HG02588 (cell line): Measurements from ENCODE around the gene OR4D10.
A peak's percentile ranks its signal among the peaks of the same experiment; 100 is the strongest.
"Not testable (repeated sequence)": the region's sequence is repeated elsewhere in the genome, so short reads cannot be mapped to it uniquely, and the experiment has no call there.

Source experiments
- ATAC-seq: cut with Tn5 transposase; IDR thresholded peaks from one replicate; pipeline ENCODE4 v1.9.1; 2021; ENCODE audit warnings: mild to moderate bottlenecking, moderate library complexity; ENCODE audit not compliant: unreplicated experiment

The OR4D10 gene

DNA sequence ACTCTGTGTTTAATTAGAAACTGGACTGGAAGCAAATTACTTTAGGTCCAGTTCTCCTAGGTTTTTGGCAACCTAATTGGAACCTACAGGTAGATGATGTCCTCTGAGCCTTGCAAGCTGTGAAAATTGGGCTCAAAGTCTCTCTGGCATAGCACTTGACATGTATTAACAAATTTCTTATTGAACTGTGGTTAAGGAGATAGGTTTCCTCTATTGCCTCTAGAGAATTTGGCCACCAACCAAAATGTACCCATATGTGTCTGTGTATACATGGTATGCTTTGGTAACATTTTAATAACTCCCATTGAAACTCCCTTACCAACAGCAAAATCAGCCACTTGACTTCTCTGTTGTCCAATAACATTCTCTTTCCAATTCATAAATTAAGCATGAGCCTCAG lies at the start of gene OR4D10:
Gene OR4D10, plus strand, starts transcription at position 301 of the 400 bp plus-strand sequence. CDS start 4,115 bp downstream, outside the sequence.
- ATAC-seq = no peak

DNA sequence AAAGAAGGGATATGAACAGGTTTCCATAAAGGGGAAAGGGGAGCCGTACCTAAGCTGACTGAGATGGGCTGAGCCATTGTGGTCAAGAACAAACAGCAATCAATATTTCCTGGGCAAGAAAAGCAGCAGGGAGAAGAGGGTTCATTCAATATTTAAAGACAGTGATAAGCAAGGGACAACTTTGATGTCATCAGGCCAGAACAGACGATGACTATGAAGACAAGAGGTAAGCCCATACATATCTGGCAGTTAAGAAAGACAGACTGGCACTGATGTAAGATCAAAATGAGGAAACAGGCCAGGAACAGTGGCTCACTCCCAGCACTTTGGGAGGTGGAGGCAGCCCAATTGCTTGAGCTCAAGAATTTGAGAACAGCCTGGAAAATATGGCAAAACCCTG lies 49.3 kb upstream of the OR4D10 start:
- ATAC-seq = no peak

- ATAC-seq = no peak
Measured at GRCh38 chr11:59425131-59425530, 48.0 kb upstream of the OR4D10 start.

GRCh38 chr11:59426361-59427067 lies 46.6 kb upstream of the OR4D10 start, which contains the start of gene OR5A2:
Gene OR5A2, minus strand, starts transcription at chr11:59426413. Its CDS starts 3,460 bp downstream, at chr11:59422953.
- no peak for ATAC-seq

- no peak for ATAC-seq
Measured at GRCh38 chr11:59427068-59427382, 46.1 kb upstream of the OR4D10 start.

- peak; percentile 66 for ATAC-seq
Measured at GRCh38 chr11:59429924-59430516, 43.1 kb upstream of the OR4D10 start.

- ATAC-seq = no peak
Measured at GRCh38 chr11:59436169-59436568, 36.9 kb upstream of the OR4D10 start, which contains the start of gene OR5A1. Gene OR5A1, plus strand, starts transcription at chr11:59436469. Its CDS starts 6,700 bp downstream, at chr11:59443169.

- ATAC-seq = no peak
Measured at GRCh38 chr11:59437770-59438169, 35.3 kb upstream of the OR4D10 start.

DNA sequence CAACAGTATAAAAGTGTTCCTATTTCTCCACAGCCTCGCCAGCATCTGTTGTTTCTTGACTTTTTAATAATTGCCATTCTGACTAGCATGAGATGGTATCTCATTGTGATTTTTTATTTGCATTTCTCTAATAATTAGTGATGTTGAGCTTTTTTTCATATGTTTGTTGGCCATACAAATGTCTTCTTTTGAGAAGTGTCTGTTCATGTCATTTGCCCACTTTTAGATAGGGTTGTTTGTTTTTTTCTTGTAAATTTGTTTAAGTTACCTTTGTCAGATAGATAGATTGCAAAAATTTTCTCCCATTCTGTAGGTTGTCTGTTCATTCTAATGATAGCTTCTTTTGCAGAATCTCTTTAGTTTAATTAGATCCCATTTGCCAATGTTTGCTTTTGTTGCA lies 27.5 kb upstream of the OR4D10 start:
- not testable (repeated sequence) for ATAC-seq

GRCh38 chr11:59448484-59448883 lies 24.6 kb upstream of the OR4D10 start:
- no peak for ATAC-seq

DNA sequence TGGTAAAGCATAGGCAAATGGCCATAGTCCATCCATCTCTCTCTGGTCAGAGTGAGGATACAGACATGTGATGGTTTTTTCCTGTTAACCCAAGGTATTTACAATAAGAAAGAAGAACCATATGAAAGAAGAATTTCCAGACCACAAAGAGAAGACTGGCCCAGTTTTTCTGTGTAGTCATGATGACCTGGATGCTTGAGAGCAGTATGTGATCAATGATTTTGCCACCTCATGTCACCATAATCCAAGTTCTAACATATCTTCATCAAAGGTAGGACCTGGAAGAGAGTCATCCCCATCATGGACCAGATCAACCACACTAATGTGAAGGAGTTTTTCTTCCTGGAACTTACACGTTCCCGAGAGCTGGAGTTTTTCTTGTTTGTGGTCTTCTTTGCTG lies 16.5 kb upstream of the OR4D10 start, which contains the start of gene OR4D6:
Gene OR4D6, plus strand, starts transcription at position 301 of the 400 bp plus-strand sequence. Its CDS starts 0 bp downstream, at position 301.
- ATAC-seq = no peak

GRCh38 chr11:59459916-59460315 lies 13.2 kb upstream of the OR4D10 start:
- no peak for ATAC-seq

GRCh38 chr11:59463190-59463641 lies 9.9 kb upstream of the OR4D10 start:
- no peak for ATAC-seq

- ATAC-seq = no peak
Measured at GRCh38 chr11:59475176-59475575, 2.1 kb downstream of the OR4D10 start.

DNA sequence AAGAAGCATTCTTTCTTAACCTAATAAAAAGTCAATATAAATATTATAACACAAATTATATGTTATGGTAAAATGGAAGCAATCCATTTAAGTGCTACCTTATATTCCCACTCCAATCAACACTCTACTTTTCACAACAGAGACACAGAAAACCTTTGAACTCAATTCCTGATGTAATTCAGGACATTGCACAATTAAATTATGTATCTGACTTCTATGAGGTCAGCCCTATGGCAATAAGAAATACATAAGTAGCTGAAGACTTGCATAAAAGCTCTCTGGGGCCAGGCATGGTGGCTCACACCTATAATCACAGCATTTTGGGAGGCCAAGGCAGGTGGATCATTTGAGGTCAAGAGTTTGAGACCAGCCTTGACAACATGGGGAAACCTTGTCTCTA lies 6.8 kb downstream of the OR4D10 start:
- no peak for ATAC-seq

DNA sequence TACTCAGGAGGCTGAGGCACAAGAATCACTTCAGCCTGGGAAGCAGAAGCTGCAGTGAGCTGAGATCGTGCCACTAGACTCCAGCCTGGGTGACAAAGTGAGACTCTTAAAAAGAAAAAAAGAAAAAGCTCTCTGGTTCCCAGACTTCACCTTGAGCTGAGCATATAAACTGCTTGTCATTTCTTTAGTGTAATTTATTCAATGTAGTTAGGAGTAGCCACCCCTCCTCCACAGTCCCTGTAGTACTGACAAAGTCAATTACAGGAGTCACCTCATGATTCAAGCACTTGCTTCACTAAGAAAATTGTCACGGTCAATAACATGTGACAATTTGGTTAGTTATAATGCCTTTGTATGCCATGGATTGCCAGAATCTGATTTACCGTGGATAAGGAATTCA lies 7.2 kb downstream of the OR4D10 start:
- ATAC-seq = no peak

- ATAC-seq = no peak
Measured at GRCh38 chr11:59501931-59502330, 28.8 kb downstream of the OR4D10 start.

GRCh38 chr11:59503276-59503675 lies 30.2 kb downstream of the OR4D10 start, which contains the start of gene OR4D11:
Gene OR4D11, plus strand, starts transcription at chr11:59503576. Its CDS starts 0 bp downstream, at chr11:59503576.
- no peak for ATAC-seq

DNA sequence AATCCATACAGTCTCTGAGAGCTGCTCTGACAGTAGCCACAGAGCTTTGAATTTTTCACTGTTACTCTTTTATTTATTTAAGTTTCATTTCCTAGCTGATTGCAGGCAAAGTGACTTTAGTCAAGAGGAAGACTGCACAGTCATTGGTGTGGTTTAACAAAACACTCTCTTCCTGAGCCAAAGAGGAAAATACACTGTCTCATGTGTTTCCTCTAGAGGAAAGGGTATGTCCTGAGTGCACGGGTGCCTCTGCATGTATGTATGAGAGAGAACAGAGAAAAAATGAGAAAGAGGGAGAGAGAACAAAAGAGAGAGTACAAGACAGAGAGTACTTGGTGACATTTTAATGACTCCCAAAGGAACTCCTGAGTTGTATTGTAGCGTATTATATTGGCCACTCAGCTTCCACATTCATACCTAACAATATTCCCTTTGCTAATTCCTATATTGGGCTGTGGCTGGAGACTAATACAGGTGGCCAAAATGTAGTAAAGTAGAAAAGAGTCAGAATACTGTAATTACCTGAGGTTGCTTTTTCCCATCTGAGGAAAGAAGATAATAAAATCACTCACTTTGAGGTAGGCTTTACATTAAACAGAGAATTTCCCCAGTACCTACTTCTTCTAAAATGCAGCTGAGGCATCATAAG lies 38.0 kb downstream of the OR4D10 start, which contains the start of gene OR4D9:
Gene OR4D9, plus strand, starts transcription at position 599 of the 649 bp plus-strand sequence. CDS start 3,374 bp downstream, outside the sequence.
- ATAC-seq = no peak

DNA sequence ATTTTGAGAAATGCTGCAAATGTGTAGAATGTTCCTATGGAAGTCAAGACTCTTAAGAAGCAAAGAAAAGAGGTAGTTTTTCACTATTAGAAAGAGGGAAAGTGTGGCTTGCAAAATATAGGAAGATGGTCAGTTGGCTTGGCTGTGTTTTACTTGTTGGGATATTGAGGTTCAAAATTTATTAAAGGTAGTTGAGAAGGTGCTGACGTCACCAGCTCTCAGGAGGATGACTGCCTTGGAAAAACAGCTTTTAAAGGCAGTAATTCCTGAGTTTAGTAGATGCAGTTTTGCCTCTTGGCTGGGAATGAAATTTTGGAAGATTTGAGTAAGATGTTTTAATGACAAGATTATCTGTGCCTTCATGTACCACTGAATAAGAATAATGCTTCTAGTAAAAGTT lies 38.6 kb downstream of the OR4D10 start:
- ATAC-seq = no peak

- ATAC-seq = not testable (repeated sequence)
Measured at GRCh38 chr11:59520139-59520538, 47.0 kb downstream of the OR4D10 start.
